SK-N-SH (cell line): Measurements from ENCODE around the gene OR5T2.

Experiments used
- CTCF ChIP-seq: fragments of 200-600 bp; sonication (generic); IDR thresholded peaks from 2 replicates; pipeline ENCODE4 v1.6.1; 2017; ENCODE audit warnings: antibody characterized with exemption, mild to moderate bottlenecking, moderate library complexity
- MAX ChIP-seq: IDR thresholded peaks from 2 replicates; pipeline ENCODE4 v1.4.0; 2012; ENCODE audit warnings: low read depth
- RAD21 ChIP-seq: IDR thresholded peaks from 2 replicates; pipeline ENCODE4 v1.6.1; 2012; ENCODE audit warnings: mild to moderate bottlenecking, low read length

- TF ChIP-seq RAD21 (no peak), CTCF (no peak), MAX (no peak)
These were observed 39.8 kb upstream of the OR5T2 start, which contains the start of gene OR5T1 for GRCh38 chr11:56273854-56274253.
